Natural killer cell (primary cell): ENCODE results near the gene RNF144B. TPM values are rescaled to one million over a fixed set of nuclear protein-coding genes. Genes with fewer than 3 reads are reported as not detected.

Experiments
- ATAC-seq, 3 donors: fragments of 150-1000 bp in 2 of 3; fragments of 200-7000 bp in 1 of 3; cut with Tn5 transposase; 1 replicate in 1 of 3; 2 replicates in 2 of 3; pipeline ENCODE4 v1.10.0; 2021; ENCODE audit warnings: mild to moderate bottlenecking in 2 of 3, moderate library complexity in 2 of 3
- DNase-seq, 2 donors: peaks; one replicate each; pipeline versions ENCODE4 v3.0.0 to v3.0.0-alpha.2; 2013 to 2021; ENCODE audit warnings: mixed read lengths in 1 of 2
- H3K27ac ChIP-seq: one replicate; pipeline ENCODE4 v1.5.1; 2013; ENCODE audit warnings: mild to moderate bottlenecking, low read length
- H3K27me3 ChIP-seq: one replicate; pipeline ENCODE4 v1.6.1; 2013; ENCODE audit warnings: low read length; ENCODE audit not compliant: control insufficient read depth, insufficient read depth
- H3K36me3 ChIP-seq: one replicate; pipeline ENCODE4 v1.6.1; 2013; ENCODE audit warnings: low read length; ENCODE audit not compliant: control insufficient read depth, insufficient read depth
- H3K4me1 ChIP-seq: one replicate; pipeline ENCODE4 v1.6.1; 2013; ENCODE audit warnings: low read length; ENCODE audit not compliant: control insufficient read depth, insufficient read depth
- H3K4me3 ChIP-seq: one replicate; pipeline ENCODE4 v1.5.1; 2013; ENCODE audit warnings: low read length
- H3K9me3 ChIP-seq: one replicate; pipeline ENCODE4 v1.6.1; 2013; ENCODE audit warnings: low read length; ENCODE audit not compliant: control insufficient read depth, insufficient read depth
- H3K27ac Mint-ChIP-seq, 2 donors: one replicate each; pipeline ENCODE4 v1.8.0; 2022; ENCODE audit warnings: mild to moderate bottlenecking in 2 of 2, mixed read lengths in 2 of 2, moderate library complexity in 1 of 2
- H3K27me3 Mint-ChIP-seq, 2 donors: one replicate each; pipeline ENCODE4 v1.8.0; 2022; ENCODE audit warnings: low read depth in 2 of 2, mixed read lengths in 2 of 2
- H3K36me3 Mint-ChIP-seq: one replicate; pipeline ENCODE4 v1.8.0; 2022; ENCODE audit warnings: mixed read lengths
- H3K4me1 Mint-ChIP-seq, 2 donors: one replicate each; pipeline ENCODE4 v1.8.0; 2022; ENCODE audit warnings: mixed read lengths in 2 of 2
- H3K4me3 Mint-ChIP-seq: one replicate; pipeline ENCODE4 v1.8.0; 2022; ENCODE audit warnings: mild to moderate bottlenecking, moderate library complexity, mixed read lengths
- H3K9me3 Mint-ChIP-seq, 2 donors: one replicate each; pipeline ENCODE4 v1.8.0; 2022; ENCODE audit warnings: mixed read lengths in 2 of 2
- WGBS: methylation state at CpG from one replicate; pipeline ENCODE4 v1.1.7; 2013; ENCODE audit warnings: missing lambda C conversion rate; ENCODE audit not compliant: insufficient coverage; 5-methylcytosine and 5-hydroxymethylcytosine counted together
- intact Hi-C: fragments of 100-400 bp; cut with micrococcal nuclease; formaldehyde crosslinking; loops from one replicate; pipeline ENCODE4 v1.14.2; 2022
- total RNA-seq, 4 donors: library from RNA; stranded (reverse); fragments of 120-200 nt in 1 of 4; gene quantifications; one replicate each; pipeline versions ENCODE4 v1.2.3 to v1.2.4, GENCODE V29; 2013 to 2022
- TF ChIP-seq, protein P1 (sequence below): fragments of 200-600 bp; IDR thresholded peaks from one replicate; pipeline ENCODE4 v1.8.0; 2022; ENCODE audit warnings: antibody characterized with exemption

Gene RNF144B
- total RNA-seq, 3 donors from 2014 or later (not counting 1 experiment from before 2014, with no cell fraction given), result 3.3 to 10.5 (median 5.2) TPM

DNA sequence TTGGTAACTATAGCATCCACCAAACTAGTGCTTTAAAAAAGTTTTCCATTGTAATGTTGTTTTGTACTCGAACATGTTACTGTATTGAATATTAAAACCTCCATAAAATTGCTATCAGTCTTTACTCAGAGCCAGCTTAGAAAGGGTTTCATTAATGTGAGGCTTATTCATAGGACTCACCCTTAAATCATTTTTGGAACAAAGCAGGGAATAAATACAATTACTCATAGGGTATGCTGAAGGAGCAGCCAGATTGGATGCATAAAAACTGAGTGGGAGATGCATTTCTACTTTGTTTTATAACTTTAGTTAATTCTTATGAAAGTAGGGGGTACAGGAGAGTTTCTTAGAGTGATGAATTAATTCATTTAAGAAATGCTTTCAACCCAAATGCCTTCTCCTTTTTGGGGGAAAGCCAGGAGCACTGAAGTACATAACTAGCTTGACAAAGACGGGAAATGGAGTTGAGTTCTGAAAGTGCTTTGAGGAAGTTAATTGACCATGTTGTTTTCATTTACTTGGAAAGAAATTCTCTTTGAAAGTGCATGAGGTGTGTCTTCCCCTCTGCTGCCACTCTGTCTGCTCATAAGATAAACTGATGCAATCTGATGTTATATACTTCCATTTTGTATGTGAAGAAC is 90.3 kb downstream of the RNF144B start:
- no peaks in the 10 kb centered on the region for H3K4me1 ChIP-seq
- WGBS, result 33% methylated on average over 1 of the region's 2 CpGs
- DNase-seq, result no peak
- no peak overlapping the region for H3K4me3 Mint-ChIP-seq
- peaks cover 9 to 14% of the 10 kb centered on the region in 2 donors for H3K27me3 Mint-ChIP-seq
- H3K27me3 ChIP-seq, result no peaks in the 10 kb centered on the region
- H3K9me3 Mint-ChIP-seq, result no peaks in the 10 kb centered on the region
- no peak overlapping the region for H3K27ac Mint-ChIP-seq
- intact Hi-C loops, result no loop called here
- H3K36me3 ChIP-seq, result no peaks in the 10 kb centered on the region
- ATAC-seq, result no peak
- H3K4me1 Mint-ChIP-seq, result no peaks in the 10 kb centered on the region
- H3K36me3 Mint-ChIP-seq, result no peaks in the 10 kb centered on the region
- TF ChIP-seq, protein P1, sequence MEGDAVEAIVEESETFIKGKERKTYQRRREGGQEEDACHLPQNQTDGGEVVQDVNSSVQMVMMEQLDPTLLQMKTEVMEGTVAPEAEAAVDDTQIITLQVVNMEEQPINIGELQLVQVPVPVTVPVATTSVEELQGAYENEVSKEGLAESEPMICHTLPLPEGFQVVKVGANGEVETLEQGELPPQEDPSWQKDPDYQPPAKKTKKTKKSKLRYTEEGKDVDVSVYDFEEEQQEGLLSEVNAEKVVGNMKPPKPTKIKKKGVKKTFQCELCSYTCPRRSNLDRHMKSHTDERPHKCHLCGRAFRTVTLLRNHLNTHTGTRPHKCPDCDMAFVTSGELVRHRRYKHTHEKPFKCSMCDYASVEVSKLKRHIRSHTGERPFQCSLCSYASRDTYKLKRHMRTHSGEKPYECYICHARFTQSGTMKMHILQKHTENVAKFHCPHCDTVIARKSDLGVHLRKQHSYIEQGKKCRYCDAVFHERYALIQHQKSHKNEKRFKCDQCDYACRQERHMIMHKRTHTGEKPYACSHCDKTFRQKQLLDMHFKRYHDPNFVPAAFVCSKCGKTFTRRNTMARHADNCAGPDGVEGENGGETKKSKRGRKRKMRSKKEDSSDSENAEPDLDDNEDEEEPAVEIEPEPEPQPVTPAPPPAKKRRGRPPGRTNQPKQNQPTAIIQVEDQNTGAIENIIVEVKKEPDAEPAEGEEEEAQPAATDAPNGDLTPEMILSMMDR, result no peak
- H3K9me3 ChIP-seq, result no peaks in the 10 kb centered on the region
- H3K4me3 ChIP-seq, result no peak overlapping the region
- H3K27ac ChIP-seq, result no peak overlapping the region

DNA sequence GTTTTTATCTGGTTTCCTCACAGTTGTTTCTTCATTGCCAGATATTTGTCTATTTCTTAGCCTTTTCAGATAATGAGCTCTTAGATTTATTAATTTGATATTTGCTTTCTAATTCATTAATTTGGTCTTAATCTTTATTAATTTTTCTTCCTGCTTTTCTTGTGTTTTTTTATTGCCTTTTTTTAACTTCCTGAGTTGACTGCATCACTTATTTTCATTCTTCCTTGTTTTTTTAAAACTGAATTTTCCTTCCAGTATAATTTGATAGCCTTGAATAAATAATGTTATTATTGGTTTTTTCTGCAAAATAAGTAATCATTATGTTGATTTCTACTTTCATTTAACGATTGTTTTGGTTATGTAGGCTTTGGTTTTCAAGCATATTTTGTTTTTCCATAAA is 91.5 kb downstream of the RNF144B start:
- intact Hi-C loops, result no loop called here
- TF ChIP-seq, protein P1, result no peak
- DNase-seq (no peak), ATAC-seq (no peak)
- H3K27me3 ChIP-seq, result peaks cover 2% of the 10 kb centered on the region
- Mint-ChIP-seq H3K27me3 (peaks cover 11 to 19% of the 10 kb centered on the region in 2 donors), H3K4me3 (no peak overlapping the region), H3K9me3 (no peaks in the 10 kb centered on the region), H3K27ac (no peak overlapping the region), H3K4me1 (no peaks in the 10 kb centered on the region), H3K36me3 (no peaks in the 10 kb centered on the region)
- no peaks in the 10 kb centered on the region for H3K36me3 ChIP-seq
- no CpG with 5 or more reads among the region's 1 CpG for WGBS
- H3K4me3 ChIP-seq, result no peak overlapping the region
- H3K4me1 ChIP-seq, result no peaks in the 10 kb centered on the region
- H3K27ac ChIP-seq, result no peak overlapping the region
- no peaks in the 10 kb centered on the region for H3K9me3 ChIP-seq

DNA sequence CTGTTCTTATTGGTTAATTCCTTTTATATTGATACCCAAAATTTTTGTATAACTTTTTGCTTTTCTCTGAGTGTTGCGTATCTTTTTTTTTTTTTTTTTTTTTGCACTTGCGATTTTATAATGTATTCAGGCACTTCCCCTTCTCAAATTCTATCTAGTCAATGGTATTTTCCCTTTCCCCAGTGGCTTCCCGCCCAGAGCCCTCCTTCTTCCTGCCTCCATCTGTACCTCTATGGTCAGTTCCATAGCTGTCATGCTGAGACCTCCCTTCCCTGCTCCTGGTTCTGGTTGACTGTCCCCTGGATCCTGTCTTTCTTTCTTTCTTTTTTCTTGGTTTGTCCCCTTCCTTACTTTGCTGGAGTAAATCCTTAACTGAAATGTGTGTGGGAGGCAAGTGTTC is 94.7 kb downstream of the RNF144B start:
- WGBS, result 84% methylated on average over 3 of the region's 3 CpGs
- H3K27ac Mint-ChIP-seq, result no peak overlapping the region
- H3K27ac ChIP-seq, result no peak overlapping the region
- H3K9me3 ChIP-seq, result no peaks in the 10 kb centered on the region
- H3K4me3 Mint-ChIP-seq, result no peak overlapping the region
- ATAC-seq (no peak), DNase-seq (no peak)
- intact Hi-C loops, result no loop called here
- no peaks in the 10 kb centered on the region for H3K4me1 ChIP-seq
- peaks cover 12 to 19% of the 10 kb centered on the region in 2 donors for H3K27me3 Mint-ChIP-seq
- TF ChIP-seq, protein P1, result no peak
- H3K9me3 Mint-ChIP-seq, result no peaks in the 10 kb centered on the region
- H3K4me1 Mint-ChIP-seq, result no peaks in the 10 kb centered on the region
- no peaks in the 10 kb centered on the region for H3K36me3 Mint-ChIP-seq
- peaks cover 2% of the 10 kb centered on the region for H3K27me3 ChIP-seq
- H3K36me3 ChIP-seq, result no peaks in the 10 kb centered on the region
- H3K4me3 ChIP-seq, result no peak overlapping the region
